HL-60 (cell line): Measurements from ENCODE around the gene CEP89.
"Not testable (repeated sequence)": the region's sequence is repeated elsewhere in the genome, so short reads cannot be mapped to it uniquely, and the experiment has no call there.

ENCODE experiments used
- POLR2AphosphoS5 ChIP-seq: IDR thresholded peaks from 2 replicates; pipeline ENCODE4 v1.6.1; 2012; ENCODE audit warnings: low read depth
- TF ChIP-seq, protein P1 (sequence below): IDR thresholded peaks from one replicate; pipeline ENCODE4 v1.5.1; 2011; ENCODE audit warnings: low read length, control low read depth, inconsistent platforms; ENCODE audit not compliant: insufficient read depth
- TF ChIP-seq, protein P2 (sequence below): IDR thresholded peaks from 2 replicates; pipeline ENCODE4 v1.6.1; 2012; ENCODE audit warnings: low read depth; ENCODE audit not compliant: insufficient replicate concordance

DNA sequence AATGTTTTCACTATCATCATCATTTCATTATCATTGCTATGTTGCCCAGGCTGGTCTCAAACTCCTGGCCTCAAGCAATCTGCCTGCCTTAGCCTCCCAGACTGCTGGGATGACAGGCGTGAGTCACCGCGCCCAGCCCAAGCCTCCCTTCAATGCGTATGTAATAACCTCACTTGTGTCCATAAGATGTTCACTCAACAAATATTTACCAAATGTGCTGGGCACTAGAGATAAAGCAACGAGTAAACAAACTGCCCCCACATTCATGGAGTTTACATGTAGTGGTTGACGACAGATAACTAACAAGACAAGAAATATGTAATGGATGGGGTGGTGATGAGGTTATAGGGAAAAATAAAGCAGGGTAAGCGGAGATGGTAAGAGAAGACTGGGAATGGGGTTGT, 25.3 kb upstream of the CEP89 start:
- TF ChIP-seq, protein P1, sequence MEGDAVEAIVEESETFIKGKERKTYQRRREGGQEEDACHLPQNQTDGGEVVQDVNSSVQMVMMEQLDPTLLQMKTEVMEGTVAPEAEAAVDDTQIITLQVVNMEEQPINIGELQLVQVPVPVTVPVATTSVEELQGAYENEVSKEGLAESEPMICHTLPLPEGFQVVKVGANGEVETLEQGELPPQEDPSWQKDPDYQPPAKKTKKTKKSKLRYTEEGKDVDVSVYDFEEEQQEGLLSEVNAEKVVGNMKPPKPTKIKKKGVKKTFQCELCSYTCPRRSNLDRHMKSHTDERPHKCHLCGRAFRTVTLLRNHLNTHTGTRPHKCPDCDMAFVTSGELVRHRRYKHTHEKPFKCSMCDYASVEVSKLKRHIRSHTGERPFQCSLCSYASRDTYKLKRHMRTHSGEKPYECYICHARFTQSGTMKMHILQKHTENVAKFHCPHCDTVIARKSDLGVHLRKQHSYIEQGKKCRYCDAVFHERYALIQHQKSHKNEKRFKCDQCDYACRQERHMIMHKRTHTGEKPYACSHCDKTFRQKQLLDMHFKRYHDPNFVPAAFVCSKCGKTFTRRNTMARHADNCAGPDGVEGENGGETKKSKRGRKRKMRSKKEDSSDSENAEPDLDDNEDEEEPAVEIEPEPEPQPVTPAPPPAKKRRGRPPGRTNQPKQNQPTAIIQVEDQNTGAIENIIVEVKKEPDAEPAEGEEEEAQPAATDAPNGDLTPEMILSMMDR = not testable (repeated sequence)
- not testable (repeated sequence) for TF ChIP-seq POLR2AphosphoS5
- TF ChIP-seq, protein P2, sequence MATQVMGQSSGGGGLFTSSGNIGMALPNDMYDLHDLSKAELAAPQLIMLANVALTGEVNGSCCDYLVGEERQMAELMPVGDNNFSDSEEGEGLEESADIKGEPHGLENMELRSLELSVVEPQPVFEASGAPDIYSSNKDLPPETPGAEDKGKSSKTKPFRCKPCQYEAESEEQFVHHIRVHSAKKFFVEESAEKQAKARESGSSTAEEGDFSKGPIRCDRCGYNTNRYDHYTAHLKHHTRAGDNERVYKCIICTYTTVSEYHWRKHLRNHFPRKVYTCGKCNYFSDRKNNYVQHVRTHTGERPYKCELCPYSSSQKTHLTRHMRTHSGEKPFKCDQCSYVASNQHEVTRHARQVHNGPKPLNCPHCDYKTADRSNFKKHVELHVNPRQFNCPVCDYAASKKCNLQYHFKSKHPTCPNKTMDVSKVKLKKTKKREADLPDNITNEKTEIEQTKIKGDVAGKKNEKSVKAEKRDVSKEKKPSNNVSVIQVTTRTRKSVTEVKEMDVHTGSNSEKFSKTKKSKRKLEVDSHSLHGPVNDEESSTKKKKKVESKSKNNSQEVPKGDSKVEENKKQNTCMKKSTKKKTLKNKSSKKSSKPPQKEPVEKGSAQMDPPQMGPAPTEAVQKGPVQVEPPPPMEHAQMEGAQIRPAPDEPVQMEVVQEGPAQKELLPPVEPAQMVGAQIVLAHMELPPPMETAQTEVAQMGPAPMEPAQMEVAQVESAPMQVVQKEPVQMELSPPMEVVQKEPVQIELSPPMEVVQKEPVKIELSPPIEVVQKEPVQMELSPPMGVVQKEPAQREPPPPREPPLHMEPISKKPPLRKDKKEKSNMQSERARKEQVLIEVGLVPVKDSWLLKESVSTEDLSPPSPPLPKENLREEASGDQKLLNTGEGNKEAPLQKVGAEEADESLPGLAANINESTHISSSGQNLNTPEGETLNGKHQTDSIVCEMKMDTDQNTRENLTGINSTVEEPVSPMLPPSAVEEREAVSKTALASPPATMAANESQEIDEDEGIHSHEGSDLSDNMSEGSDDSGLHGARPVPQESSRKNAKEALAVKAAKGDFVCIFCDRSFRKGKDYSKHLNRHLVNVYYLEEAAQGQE = not testable (repeated sequence)
